Limb (tissue), 2 donors: ENCODE results near the gene CR1.
"Not testable (repeated sequence)": the region's sequence is repeated elsewhere in the genome, so short reads cannot be mapped to it uniquely, and the experiment has no call there.

ENCODE experiments used
- DNase-seq, 2 donors: peaks; one replicate each; pipeline ENCODE4 v3.0.0-alpha.2; 2016; ENCODE audit errors: extremely low spot score in 2 of 2

CR1 gene

DNA sequence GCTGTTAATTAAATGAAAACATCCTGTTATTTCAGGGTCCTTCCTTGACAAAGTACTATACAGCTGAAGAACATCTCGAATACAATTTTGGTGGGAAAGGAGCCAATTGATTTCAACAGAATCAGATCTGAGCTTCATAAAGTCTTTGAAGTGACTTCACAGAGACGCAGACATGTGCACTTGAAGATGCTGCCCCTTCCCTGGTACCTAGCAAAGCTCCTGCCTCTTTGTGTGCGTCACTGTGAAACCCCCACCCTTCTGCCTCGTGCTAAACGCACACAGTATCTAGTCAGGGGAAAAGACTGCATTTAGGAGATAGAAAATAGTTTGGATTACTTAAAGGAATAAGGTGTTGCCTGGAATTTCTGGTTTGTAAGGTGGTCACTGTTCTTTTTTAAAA is 143.4 kb downstream of the CR1 start:
- not testable (repeated sequence) for DNase-seq

DNA sequence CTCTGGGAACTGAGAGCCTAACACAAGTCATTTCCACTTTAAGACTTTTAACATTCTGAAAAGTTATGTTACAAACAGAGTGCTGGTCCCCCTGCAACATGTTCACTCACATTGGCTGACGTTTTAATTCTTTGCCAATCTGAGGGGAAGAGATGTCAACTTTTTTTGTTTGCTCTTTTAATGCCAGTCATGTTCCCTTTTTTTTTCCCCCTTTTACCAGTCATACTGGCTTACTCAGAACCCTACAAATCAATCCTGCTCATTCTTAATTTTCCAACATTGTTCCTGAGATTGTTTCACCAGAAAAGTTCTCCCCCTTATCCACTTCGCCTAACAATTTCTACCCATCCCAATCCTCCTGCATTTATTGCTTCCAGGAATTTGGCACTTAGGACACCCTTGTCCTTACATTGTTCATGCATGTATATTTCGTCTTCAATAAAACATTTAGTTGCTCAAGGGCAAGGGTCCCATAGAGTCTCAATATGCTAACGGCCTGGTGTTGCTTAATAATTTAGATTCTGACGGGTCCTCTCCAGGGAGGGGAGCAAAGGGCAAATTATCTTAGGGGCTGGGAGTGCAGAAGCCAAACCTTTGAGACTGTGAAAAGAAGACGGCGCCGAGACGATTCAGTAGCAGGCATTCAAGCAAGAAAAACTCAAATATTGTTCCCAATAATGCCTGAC is 148.4 kb downstream of the CR1 start:
- DNase-seq = no peak

DNA sequence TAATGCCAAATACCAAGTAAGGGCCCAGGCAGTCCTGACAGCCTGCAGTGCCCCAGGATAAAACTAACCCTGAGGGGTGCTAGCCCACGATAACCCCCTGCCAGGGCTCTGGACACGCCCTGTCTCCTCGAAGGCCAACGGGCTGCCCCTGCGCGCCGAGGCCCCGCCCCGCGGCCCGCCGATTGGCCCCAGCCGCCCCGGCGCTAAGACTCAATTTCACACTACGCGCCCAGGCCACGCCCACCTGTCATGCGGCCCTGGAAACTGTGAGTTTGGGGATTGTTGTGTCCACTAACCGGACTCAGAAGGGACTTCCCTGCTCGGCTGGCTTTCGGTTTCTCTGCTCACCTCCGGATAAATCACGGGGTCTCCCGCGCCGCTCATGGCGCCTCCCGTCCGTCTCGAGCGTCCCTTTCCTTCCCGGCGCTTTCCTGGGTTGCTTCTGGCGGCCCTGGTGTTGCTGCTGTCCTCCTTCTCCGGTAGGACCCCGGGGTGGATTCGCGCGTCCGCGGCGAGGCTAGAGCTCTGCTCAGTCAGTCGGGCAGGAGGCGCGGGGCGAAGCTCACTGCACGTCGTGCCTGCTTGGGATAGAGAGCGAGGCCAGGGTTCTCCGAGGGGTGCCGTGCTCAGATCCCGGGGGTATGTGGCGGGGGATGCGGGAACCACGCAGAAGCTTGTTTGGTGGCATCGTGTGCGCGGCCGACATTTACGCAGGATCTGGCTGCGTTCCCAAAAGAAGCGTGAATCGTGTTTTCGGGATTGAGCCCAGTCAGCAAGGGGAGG is 149.1 kb downstream of the CR1 start, which contains the start of gene CR1L:
Gene CR1L, plus strand, starts transcription at position 282 of the 783 bp plus-strand sequence. Its CDS starts 101 bp downstream, at position 383.
- DNase-seq = peak; percentile 66 to 87

GRCh38 chr1:207645635-207646081 is 149.7 kb downstream of the CR1 start:
- no peak for DNase-seq

DNA sequence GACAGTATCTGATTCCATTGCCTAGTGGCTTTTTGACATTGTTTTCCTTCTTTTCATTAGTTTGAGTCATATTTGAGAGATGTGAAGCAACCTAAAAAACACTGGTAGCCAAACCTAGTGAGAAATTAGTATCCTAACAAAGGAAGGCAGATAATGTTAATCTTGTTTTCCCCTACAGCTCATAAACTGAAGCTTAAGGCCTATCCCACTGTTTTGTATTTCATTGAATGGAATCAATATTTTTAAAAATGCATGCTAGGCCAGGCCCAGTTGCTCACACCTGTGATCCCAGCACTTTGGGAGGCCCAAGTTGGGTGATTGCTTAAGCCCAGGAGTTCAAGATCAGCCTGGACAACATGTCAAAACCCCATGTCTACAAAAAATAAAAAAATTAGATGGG is 150.2 kb downstream of the CR1 start:
- no peak for DNase-seq

GRCh38 chr1:207646944-207647579 is 151.1 kb downstream of the CR1 start:
- no peak for DNase-seq

- DNase-seq = no peak
Observed at GRCh38 chr1:207647671-207648333, 151.8 kb downstream of the CR1 start.

DNA sequence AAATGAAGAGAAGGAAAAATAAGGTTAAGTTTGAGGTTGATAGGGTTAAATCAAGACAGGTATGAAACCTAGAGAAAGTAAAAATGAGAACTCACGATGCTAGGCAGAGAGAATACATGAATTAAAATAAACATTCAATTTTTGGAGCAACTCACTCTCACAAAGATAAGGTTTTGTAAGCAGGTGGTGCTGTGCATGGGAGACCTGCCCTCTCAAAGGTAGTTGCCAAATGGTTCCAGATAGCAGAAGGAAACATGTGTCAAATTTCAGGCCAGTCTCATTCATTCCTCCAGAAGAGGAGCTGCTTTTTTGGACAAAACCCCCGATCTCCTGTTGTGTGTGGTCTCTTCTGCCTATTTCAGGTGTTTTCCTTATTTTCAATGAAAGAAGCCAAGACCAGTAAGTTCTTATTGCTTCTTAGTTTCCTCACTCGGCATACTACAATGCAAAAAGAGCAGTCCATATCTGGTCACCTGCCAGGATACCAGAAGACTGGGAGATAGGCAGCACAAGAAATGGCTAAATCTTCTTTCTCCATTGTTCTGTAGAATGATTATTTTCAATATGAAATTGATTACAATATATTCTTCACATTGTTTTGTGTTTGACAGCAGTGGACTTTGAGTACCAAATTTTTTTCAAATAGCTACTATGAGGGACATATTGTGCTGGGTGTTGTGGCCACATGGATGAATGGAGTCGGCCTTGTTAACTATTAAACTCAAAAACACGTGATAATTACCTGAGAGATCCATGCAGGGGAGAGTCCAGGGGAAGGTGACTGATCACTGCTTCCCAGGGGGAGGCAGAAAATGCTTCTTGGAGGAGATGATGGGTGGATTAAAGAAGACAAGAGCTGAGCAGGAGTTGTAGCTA is 152.6 kb downstream of the CR1 start:
- no peak for DNase-seq

DNA sequence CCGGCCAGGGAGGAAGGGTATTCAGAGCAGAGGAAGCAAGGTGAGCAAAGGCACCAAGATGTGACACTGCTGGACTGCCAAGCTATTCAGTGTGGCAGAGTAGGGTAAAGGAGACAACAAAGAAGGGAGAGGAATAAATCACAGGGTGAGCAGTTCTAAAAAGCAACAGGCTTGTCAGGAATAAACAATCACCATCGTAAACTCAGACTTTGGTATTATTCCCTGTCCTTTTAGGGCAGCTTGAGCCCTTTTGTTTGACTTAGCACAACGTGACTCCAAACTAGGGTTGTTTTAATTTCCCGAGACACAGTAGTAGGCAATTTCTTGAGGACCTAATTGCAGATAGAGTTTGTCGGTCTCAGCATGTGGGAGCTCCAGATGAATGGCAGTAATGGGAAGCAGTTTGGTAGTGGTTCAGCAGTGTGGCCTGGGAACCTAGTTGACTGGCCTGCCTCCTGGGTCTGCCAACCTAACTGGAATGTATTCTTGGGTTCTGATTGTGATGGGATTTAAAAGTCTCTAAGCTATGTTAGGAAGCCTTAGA is 153.3 kb downstream of the CR1 start:
- DNase-seq = no peak

DNA sequence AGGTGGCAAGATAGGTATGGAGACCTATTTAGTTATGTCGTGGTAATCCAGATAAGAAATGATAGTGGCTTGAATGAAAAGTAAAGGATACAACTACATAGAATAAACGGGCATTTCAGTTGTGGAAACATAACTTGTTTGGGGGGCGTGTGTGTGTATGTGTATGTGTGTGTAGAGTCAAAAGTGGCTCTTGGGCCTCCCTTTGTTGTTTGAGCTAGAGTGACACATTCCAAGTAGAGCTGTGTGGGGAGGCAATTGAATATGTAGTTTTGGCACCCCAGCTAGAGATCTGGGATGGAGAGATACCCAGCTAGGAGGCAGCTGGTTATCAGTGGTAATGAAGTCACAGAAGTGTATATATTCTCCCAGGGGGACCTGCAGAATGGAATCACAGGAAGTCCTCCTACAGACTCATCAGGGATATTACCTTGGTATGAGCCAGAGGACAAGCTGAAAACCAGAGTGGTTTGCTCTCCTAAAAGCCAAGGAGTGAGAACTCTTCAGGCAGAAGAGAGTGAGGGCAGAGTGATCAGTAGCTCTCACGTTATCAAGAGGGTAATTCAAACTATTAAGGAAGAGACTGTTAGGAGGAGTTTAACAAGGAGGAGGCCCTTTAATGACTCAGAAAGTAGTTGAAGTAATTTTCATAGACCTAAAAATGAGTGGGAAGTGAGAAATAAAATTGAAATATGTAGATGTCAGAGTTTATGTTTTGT is 154.1 kb downstream of the CR1 start:
- DNase-seq = no peak

GRCh38 chr1:207651583-207651982 is 155.6 kb downstream of the CR1 start:
- DNase-seq = no peak

- no peak for DNase-seq
Observed at GRCh38 chr1:207654320-207654719, 158.4 kb downstream of the CR1 start.

DNA sequence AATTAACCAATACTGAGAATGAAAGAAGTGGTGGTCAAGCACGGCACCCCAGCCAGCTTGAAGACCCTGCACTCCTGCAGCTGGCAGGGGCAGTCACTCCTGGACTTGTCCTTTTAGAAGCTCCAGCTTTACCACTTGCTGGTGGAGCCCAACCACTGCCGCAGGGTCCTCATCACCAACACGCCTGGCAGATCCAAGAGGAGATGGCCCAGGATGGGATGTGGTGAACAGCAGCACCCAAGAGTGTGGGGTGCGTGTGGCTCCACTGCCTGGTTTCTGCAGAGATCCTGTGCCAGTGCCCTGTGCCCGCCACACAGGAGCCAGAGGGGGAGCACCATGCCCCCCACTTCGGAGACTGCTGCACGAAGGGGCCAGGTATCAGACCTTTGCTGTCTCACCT is 162.5 kb downstream of the CR1 start:
- DNase-seq = no peak

DNA sequence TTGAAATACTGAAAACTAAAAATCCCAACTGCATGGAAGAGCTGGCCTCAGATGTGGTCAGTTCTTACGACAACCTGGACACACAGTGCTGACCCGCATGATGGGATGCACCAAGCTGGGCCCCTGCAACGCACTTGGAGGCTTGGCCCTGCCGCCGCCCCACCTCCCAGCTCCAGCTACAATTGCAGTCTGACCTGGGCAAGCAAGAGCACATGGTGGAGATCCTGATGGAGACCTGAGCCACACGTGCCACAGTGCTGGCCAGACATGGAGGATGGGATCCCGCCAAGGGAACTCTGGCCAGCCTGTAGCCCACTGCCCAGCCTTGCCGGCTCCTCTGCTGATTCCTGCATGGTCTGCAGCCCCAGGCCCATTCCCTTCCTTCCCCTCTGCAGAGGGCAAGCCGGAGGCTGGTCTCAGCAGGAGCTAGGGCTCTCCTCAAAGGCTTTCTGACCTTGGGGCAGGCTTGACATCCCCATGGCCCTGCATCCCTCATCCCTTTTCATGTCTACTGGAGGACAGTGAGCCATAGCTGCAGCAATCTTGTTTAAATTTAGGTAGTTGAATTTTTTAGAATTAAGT is 163.0 kb downstream of the CR1 start:
- DNase-seq = no peak

GRCh38 chr1:207659545-207660153 is 163.7 kb downstream of the CR1 start:
- no peak for DNase-seq

DNA sequence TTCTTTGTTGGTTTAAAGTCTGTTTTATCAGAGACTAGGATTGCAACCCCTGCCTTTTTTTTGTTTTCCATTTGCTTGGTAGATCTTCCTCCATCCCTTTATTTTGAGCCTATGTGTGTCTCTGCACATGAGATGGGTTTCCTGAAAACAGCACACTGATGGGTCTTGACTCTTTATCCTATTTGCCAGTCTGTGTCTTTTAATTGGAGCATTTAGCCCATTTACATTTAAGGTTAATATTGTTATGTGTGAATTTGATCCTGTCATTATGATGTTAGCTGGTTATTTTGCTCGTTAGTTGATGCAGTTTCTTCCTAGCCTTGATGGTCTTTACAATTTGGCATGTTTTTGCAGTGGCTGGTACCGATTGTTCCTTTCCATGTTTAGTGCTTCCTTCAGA is 165.5 kb downstream of the CR1 start:
- not testable (repeated sequence) for DNase-seq

DNA sequence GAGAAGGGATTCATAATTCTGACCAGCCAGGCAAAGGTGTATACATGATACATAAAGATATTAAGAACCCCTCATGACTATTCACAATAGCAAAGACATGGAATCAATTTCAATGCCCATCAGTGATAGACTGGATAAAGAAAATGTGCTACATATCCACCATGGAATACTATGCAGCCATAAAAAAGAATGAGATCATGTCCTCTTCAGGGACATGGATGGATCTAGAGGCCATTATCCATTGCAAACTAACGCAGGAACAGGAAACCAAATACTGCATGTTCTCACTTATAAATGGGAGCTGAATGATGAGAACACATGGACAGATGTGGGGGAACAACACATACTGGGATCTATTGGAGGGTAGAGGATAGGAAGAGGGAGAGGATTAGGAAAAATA is 170.4 kb downstream of the CR1 start:
- DNase-seq = no peak

- no peak for DNase-seq
Observed at GRCh38 chr1:207669528-207670009, 173.6 kb downstream of the CR1 start.

DNA sequence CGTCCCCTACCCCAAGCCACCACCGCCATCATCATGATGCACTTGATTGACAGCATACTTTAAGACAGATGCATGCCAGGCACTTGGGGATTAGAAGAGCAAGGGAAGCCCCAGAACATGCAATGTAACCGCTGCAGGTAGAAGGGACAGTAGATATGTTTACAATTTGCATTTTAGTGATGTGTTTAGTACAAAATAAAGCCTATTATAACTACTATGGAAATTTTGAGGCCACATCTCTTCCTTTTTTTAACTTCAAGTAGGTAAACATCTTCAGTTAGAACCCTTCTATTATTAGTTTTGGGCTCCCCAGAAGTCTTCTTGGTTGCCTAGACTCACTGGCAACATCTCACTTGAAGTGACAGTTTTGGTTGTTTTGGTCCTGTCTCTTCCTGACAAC is 174.2 kb downstream of the CR1 start:
- no peak for DNase-seq
